Erythroblast (primary cell): ENCODE results near the gene TMOD4.

Source experiments
- GATA1 ChIP-seq: IDR thresholded peaks from 2 replicates; pipeline ENCODE4 v1.6.1; 2011; ENCODE audit warnings: low read depth, mild to moderate bottlenecking, control low read depth, low read length, moderate library complexity
- POLR2A ChIP-seq: IDR thresholded peaks from 2 replicates; pipeline ENCODE4 v1.6.1; 2011; ENCODE audit warnings: mild to moderate bottlenecking, low read length

GRCh38 chr1:151197863-151198253 lies 22.1 kb upstream of the TMOD4 start:
- TF ChIP-seq POLR2A (no peak), GATA1 (no peak)
